GM12873 (cell line): ENCODE data around the gene LGALS4.

ENCODE experiments used
- CTCF ChIP-seq: IDR thresholded peaks from 2 replicates; pipeline ENCODE4 v1.5.1; 2012; ENCODE audit warnings: low read depth, mild to moderate bottlenecking, moderate library complexity, low read length, control low read depth; ENCODE audit not compliant: insufficient read depth; ENCODE audit errors: missing control alignments

LGALS4 gene

GRCh38 chr19:38809592-38810252 is 3.0 kb downstream of the LGALS4 start:
- TF ChIP-seq CTCF = no peak

GRCh38 chr19:38808741-38809140 is 4.0 kb downstream of the LGALS4 start:
- no peak for TF ChIP-seq CTCF

GRCh38 chr19:38806371-38806770 is 6.4 kb downstream of the LGALS4 start:
- TF ChIP-seq CTCF = no peak

- no peak for TF ChIP-seq CTCF
These were observed 7.6 kb downstream of the LGALS4 start for GRCh38 chr19:38805180-38805579.

- no peak for TF ChIP-seq CTCF
These were observed 9.2 kb downstream of the LGALS4 start for GRCh38 chr19:38803543-38803942.

GRCh38 chr19:38801359-38802095 is 11.2 kb downstream of the LGALS4 start:
- no peak for TF ChIP-seq CTCF

GRCh38 chr19:38800577-38801347 is 12.0 kb downstream of the LGALS4 start:
- no peak for TF ChIP-seq CTCF
